WTC11 (cell line): Measurements from ENCODE around the gene RPS6KA5. TPM values are rescaled to one million over a fixed set of nuclear protein-coding genes. Genes with fewer than 3 reads are reported as not detected.

Experiments used
- ATAC-seq: fragments of 200-7000 bp; cut with Tn5 transposase; 2 replicates; pipeline ENCODE4 v1.10.0; 2021; ENCODE audit warnings: mild to moderate bottlenecking, moderate library complexity
- CTCF ChIA-PET: fragments of 300-600 bp; sonication (Branson Sonifier 250); formaldehyde crosslinking; loops from one replicate; lab custom pipeline; 2021; ENCODE audit warnings: antibody characterized with exemption; lab: Charles Lee
- POLR2A ChIA-PET: fragments of 350-600 bp; sonication (Branson Sonifier 250); formaldehyde crosslinking; loops from one replicate; lab custom pipeline; 2021; ENCODE audit warnings: antibody characterized with exemption; lab: Charles Lee
- DNase-seq: peaks from one replicate; pipeline ENCODE4 v3.0.0; 2021; ENCODE audit warnings: low spot score
- H3K27ac Mint-ChIP-seq: 2 replicates; pipeline ENCODE4 v1.8.0; 2021; ENCODE audit warnings: mixed read lengths
- H3K27me3 Mint-ChIP-seq: 2 replicates; pipeline ENCODE4 v1.8.0; 2021; ENCODE audit warnings: low read depth, mild to moderate bottlenecking, moderate library complexity, mixed read lengths
- H3K36me3 Mint-ChIP-seq: 2 replicates; pipeline ENCODE4 v1.8.0; 2021; ENCODE audit warnings: mixed read lengths
- H3K4me1 Mint-ChIP-seq: 2 replicates; pipeline ENCODE4 v1.8.0; 2022; ENCODE audit warnings: mixed read lengths
- H3K4me3 Mint-ChIP-seq: 2 replicates; pipeline ENCODE4 v1.8.0; 2021; ENCODE audit warnings: mild to moderate bottlenecking, moderate library complexity, mixed read lengths
- H3K9me3 Mint-ChIP-seq: 2 replicates; pipeline ENCODE4 v1.8.0; 2021; ENCODE audit warnings: mixed read lengths
- CREM ChIP-seq: sonication (generic); formaldehyde crosslinking; IDR thresholded peaks from 2 replicates; pipeline ENCODE4 v1.8.1; 2022; ENCODE audit warnings: mild to moderate bottlenecking, missing genetic modification reagents, moderate library complexity
- HMGA2 ChIP-seq: fragments of 250-450 bp; sonication (Bioruptor Pico); IDR thresholded peaks from 2 replicates; pipeline ENCODE4 v1.4.0; 2021; ENCODE audit warnings: mild to moderate bottlenecking, moderate library complexity
- NFATC4 ChIP-seq: fragments of 250-450 bp; sonication (Bioruptor Pico); IDR thresholded peaks from 2 replicates; pipeline ENCODE4 v1.9.0; 2021; ENCODE audit warnings: mild to moderate bottlenecking
- NFE2L1 ChIP-seq: sonication (generic); formaldehyde crosslinking; IDR thresholded peaks from 2 replicates; pipeline ENCODE4 v1.8.1; 2023; ENCODE audit warnings: missing genetic modification reagents
- NFYB ChIP-seq: sonication (generic); formaldehyde crosslinking; conservative IDR thresholded peaks from 2 replicates; pipeline ENCODE4 v1.8.0; 2022; ENCODE audit warnings: low read depth, missing genetic modification reagents
- NR2C2 ChIP-seq: sonication (generic); formaldehyde crosslinking; IDR thresholded peaks from 2 replicates; pipeline ENCODE4 v1.8.0; 2022; ENCODE audit warnings: mild to moderate bottlenecking, missing genetic modification reagents
- OVOL2 ChIP-seq: fragments of 250-450 bp; sonication (Bioruptor Pico); IDR thresholded peaks from 2 replicates; pipeline ENCODE4 v1.9.0; 2021; ENCODE audit warnings: mild to moderate bottlenecking, borderline replicate concordance
- SMAD3 ChIP-seq: sonication (generic); formaldehyde crosslinking; IDR thresholded peaks from 2 replicates; pipeline ENCODE4 v1.8.0; 2022; ENCODE audit warnings: missing genetic modification reagents, mild to moderate bottlenecking, borderline replicate concordance
- SOX15 ChIP-seq: fragments of 250-450 bp; sonication (Bioruptor Pico); IDR thresholded peaks from 2 replicates; pipeline ENCODE4 v1.9.0; 2021; ENCODE audit warnings: mild to moderate bottlenecking
- ZBTB21 ChIP-seq: sonication (generic); formaldehyde crosslinking; IDR thresholded peaks from 2 replicates; pipeline ENCODE4 v1.8.1; 2023; ENCODE audit warnings: mild to moderate bottlenecking, missing genetic modification reagents, borderline replicate concordance
- ZNF396 ChIP-seq: fragments of 250-450 bp; sonication (Bioruptor Pico); IDR thresholded peaks from 2 replicates; pipeline ENCODE4 v1.8.0; 2021; ENCODE audit warnings: mild to moderate bottlenecking, moderate library complexity, borderline replicate concordance
- total RNA-seq: library from RNA; stranded (reverse); gene quantifications from 3 replicates; pipeline ENCODE4 v1.2.3, GENCODE V29; 2021
- TF ChIP-seq, protein P1 (sequence below): sonication (generic); formaldehyde crosslinking; IDR thresholded peaks from 2 replicates; pipeline ENCODE4 v1.8.1; 2023; ENCODE audit warnings: mild to moderate bottlenecking, missing genetic modification reagents, moderate library complexity
- TF ChIP-seq, protein P2 (sequence below): sonication (generic); formaldehyde crosslinking; IDR thresholded peaks from 2 replicates; pipeline ENCODE4 v1.8.0; 2022; ENCODE audit warnings: mild to moderate bottlenecking, missing genetic modification reagents
- TF ChIP-seq, protein P3 (sequence below): sonication (generic); formaldehyde crosslinking; IDR thresholded peaks from 2 replicates; pipeline ENCODE4 v1.8.1; 2023; ENCODE audit warnings: mild to moderate bottlenecking, missing genetic modification reagents, moderate library complexity
- TF ChIP-seq, protein P4 (sequence below): sonication (generic); formaldehyde crosslinking; IDR thresholded peaks from 2 replicates; pipeline ENCODE4 v1.8.0; 2022; ENCODE audit warnings: mild to moderate bottlenecking, missing genetic modification reagents
- TF ChIP-seq, protein P5 (sequence below): fragments of 200-600 bp; IDR thresholded peaks from 2 replicates; pipeline ENCODE4 v1.8.0; 2022; ENCODE audit warnings: antibody characterized with exemption

RPS6KA5 gene
- total RNA-seq, 1 experiment from 2014 or later = 5.2 TPM

DNA sequence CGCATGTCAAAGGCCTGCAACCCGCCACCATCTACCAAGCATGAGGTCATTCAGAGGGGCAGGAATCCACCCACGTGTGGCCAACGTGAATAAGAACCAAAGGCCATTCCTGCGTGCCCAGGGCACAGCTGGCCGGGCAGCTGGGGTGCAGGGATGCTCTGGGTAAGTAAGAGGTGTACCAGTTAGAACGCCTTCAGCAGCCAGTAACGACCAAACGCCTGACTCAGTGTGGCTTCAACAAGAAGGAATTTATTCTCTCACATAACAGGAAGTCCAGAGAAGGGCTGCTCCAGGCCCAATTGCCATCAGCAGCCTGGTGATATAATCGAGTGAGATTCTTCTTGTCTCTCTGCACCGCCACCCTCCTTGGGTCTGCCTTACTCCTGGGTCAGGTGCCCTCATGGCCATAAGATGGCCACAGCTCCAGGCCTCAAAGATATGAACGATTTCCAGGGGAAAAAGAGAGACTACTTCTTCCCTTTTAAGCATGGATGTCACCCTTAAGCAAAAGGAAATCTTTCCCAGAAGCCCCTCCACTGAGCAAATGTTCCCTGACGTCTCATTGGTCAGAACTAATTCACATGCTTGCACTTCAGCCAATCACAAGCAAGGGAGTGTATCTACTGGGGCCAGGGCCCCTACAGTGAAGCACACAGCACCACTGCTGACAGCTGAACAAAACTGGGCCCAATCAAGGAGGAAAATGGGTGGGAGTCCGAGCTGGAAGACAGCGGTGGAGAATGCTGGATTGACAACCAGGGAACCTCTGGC is 251.5 kb downstream of the RPS6KA5 start:
- TF ChIP-seq, protein P1, sequence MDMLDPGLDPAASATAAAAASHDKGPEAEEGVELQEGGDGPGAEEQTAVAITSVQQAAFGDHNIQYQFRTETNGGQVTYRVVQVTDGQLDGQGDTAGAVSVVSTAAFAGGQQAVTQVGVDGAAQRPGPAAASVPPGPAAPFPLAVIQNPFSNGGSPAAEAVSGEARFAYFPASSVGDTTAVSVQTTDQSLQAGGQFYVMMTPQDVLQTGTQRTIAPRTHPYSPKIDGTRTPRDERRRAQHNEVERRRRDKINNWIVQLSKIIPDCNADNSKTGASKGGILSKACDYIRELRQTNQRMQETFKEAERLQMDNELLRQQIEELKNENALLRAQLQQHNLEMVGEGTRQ (CRISPR knock-in tag) = no peak
- TF ChIP-seq ZBTB21 (CRISPR knock-in tag) = no peak
- TF ChIP-seq OVOL2 = no peak
- TF ChIP-seq, protein P2, sequence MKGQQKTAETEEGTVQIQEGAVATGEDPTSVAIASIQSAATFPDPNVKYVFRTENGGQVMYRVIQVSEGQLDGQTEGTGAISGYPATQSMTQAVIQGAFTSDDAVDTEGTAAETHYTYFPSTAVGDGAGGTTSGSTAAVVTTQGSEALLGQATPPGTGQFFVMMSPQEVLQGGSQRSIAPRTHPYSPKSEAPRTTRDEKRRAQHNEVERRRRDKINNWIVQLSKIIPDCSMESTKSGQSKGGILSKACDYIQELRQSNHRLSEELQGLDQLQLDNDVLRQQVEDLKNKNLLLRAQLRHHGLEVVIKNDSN (CRISPR knock-in tag) = no peak
- TF ChIP-seq NFE2L1 (CRISPR knock-in tag) = no peak
- peak; percentile 50 for TF ChIP-seq NFYB (CRISPR knock-in tag)
- TF ChIP-seq, protein P3, sequence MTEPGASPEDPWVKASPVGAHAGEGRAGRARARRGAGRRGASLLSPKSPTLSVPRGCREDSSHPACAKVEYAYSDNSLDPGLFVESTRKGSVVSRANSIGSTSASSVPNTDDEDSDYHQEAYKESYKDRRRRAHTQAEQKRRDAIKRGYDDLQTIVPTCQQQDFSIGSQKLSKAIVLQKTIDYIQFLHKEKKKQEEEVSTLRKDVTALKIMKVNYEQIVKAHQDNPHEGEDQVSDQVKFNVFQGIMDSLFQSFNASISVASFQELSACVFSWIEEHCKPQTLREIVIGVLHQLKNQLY = no peak
- no peak for TF ChIP-seq SMAD3 (CRISPR knock-in tag)
- TF ChIP-seq NR2C2 (CRISPR knock-in tag) = no peak
- Mint-ChIP-seq H3K36me3 (no peaks in the 10 kb centered on the region), H3K4me3 (no peak overlapping the region), H3K27ac (no peak overlapping the region), H3K27me3 (no peaks in the 10 kb centered on the region), H3K9me3 (no peaks in the 10 kb centered on the region), H3K4me1 (peaks cover 7% of the 10 kb centered on the region)
- ChIA-PET CTCF (no interaction called here), POLR2A (no interaction called here)
- ATAC-seq (no peak), DNase-seq (no peak)

DNA sequence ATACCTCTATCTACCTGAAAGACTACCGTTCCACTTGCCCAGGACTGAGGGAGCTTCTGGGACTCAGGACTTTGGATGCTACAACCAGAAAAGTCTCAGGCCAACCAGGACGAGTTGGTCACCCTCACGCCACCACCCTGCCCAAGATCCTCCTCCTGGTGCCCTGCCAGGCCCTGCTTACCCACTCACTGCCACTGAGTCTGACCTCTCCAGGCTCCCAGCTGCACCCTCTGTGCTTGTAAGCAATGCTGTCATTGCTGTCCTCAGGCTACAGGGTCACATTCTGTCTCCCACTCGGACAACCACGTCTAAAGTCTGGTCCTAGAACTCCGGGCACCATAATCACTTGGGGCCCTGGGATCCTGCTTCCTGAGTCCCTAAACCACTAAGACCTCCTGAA is 253.4 kb downstream of the RPS6KA5 start:
- POLR2A ChIA-PET = no interaction called here
- H3K4me1 Mint-ChIP-seq = peaks cover 14% of the 10 kb centered on the region
- no peaks in the 10 kb centered on the region for H3K36me3 Mint-ChIP-seq
- TF ChIP-seq CREM (no peak), OVOL2 (no peak), NFATC4 (CRISPR knock-in tag) (no peak), HMGA2 (CRISPR knock-in tag) (no peak), ZNF396 (CRISPR knock-in tag) (no peak)
- TF ChIP-seq, protein P4, sequence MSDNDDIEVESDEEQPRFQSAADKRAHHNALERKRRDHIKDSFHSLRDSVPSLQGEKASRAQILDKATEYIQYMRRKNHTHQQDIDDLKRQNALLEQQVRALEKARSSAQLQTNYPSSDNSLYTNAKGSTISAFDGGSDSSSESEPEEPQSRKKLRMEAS (CRISPR knock-in tag) = no peak
- no peak overlapping the region for H3K4me3 Mint-ChIP-seq
- H3K9me3 Mint-ChIP-seq = no peaks in the 10 kb centered on the region
- H3K27ac Mint-ChIP-seq = peak overlapping the region; percentile 42; the same call in 1 of the 2 replicates
- DNase-seq (no peak), ATAC-seq (no peak)
- H3K27me3 Mint-ChIP-seq = no peaks in the 10 kb centered on the region
- CTCF ChIA-PET = interaction anchor here (1.1 to 2.1 kb wide), 4 partner anchors 9 to 49 kb away, joined by 3 to 6 read pairs (median 6); no protein-coding TSS in a partner anchor

DNA sequence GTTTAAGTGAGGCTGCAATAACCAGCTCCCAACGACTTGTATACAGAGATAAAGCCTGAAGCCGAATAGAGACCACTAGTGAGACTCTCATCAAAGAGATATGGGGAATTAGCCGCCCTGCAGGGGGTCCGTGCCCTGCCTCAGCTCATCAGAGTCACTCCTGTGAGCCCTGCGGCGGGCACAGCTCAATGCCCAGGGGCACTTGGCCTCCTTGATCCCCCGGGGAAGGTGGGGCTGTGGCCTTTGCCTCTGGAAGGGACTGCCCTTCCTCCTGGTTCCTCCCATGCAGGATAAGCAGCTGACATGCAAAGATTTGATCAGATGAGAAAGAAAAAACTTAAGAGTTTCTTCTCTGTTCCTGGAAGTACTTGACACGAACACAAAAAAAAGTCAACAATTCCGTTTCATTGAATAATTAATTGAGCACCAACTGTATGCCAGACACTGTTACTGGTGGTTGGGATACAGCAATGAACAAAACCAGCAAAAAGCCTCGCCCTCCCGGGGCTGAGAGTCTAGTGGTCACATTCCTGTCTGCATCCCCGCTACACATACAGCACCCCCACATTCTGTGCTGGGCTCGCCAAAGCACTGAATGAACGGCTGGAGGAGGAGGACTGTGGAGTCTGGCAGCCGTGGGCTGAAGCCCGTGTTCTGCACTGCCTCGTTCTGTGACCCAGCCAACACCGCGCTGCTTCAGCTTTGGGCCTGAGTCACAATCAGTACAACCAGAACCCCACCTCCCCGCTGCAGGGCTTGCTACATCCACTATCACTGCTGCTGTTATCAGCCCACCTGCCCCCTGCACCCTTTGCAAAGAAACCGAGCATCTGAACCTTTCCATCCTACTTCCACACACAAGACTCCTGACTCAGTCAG is 254.5 kb downstream of the RPS6KA5 start:
- no peak for DNase-seq
- ATAC-seq = no peak
- H3K27me3 Mint-ChIP-seq = no peaks in the 10 kb centered on the region
- H3K9me3 Mint-ChIP-seq = no peaks in the 10 kb centered on the region
- no peak for TF ChIP-seq SOX15 (CRISPR knock-in tag)
- TF ChIP-seq, protein P5, sequence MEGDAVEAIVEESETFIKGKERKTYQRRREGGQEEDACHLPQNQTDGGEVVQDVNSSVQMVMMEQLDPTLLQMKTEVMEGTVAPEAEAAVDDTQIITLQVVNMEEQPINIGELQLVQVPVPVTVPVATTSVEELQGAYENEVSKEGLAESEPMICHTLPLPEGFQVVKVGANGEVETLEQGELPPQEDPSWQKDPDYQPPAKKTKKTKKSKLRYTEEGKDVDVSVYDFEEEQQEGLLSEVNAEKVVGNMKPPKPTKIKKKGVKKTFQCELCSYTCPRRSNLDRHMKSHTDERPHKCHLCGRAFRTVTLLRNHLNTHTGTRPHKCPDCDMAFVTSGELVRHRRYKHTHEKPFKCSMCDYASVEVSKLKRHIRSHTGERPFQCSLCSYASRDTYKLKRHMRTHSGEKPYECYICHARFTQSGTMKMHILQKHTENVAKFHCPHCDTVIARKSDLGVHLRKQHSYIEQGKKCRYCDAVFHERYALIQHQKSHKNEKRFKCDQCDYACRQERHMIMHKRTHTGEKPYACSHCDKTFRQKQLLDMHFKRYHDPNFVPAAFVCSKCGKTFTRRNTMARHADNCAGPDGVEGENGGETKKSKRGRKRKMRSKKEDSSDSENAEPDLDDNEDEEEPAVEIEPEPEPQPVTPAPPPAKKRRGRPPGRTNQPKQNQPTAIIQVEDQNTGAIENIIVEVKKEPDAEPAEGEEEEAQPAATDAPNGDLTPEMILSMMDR = no peak
- no peak for TF ChIP-seq HMGA2 (CRISPR knock-in tag)
- TF ChIP-seq ZBTB21 (CRISPR knock-in tag) = no peak
- H3K27ac Mint-ChIP-seq = no peak overlapping the region
- no peaks in the 10 kb centered on the region for H3K36me3 Mint-ChIP-seq
- no peak overlapping the region for H3K4me3 Mint-ChIP-seq
- ChIA-PET CTCF (interaction anchor here (1.2 to 2.1 kb wide), 2 partner anchors 11 to 48 kb away, joined by 4 to 6 read pairs; no protein-coding TSS in a partner anchor), POLR2A (no interaction called here)
- H3K4me1 Mint-ChIP-seq = peaks cover 14% of the 10 kb centered on the region
